NCI-H446 (cell line): ENCODE results near the gene ARHGAP8.

Source experiments
- DNase-seq, 2 experiments: peaks; one replicate each; lab custom pipeline; 2025; lab: John Stamatoyannopoulos, UW

The ARHGAP8 gene

DNA sequence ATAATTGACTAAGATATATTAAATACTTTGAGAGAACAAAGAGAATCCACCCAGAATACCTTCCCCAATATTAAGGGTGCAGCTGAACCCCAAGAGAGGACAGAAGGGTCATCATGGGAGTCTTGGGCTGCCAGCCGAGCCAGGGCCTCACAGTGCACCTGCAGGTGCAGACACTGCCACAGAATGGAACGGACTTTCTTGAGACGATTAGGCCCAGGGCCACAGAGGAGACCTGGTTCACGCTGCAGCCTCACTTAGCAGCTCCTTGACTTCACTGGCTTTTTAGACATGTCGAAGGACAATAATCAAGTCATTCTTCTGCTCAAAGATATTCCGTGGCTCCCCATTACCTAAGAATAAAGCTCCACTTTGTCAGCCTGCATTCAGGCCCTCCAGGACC, 156.9 kb downstream of the ARHGAP8 start:
- DNase-seq: no peak
